ENCODE measurements around the gene DIRAS1.

DIRAS1 gene, protein sequence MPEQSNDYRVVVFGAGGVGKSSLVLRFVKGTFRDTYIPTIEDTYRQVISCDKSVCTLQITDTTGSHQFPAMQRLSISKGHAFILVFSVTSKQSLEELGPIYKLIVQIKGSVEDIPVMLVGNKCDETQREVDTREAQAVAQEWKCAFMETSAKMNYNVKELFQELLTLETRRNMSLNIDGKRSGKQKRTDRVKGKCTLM

DNA sequence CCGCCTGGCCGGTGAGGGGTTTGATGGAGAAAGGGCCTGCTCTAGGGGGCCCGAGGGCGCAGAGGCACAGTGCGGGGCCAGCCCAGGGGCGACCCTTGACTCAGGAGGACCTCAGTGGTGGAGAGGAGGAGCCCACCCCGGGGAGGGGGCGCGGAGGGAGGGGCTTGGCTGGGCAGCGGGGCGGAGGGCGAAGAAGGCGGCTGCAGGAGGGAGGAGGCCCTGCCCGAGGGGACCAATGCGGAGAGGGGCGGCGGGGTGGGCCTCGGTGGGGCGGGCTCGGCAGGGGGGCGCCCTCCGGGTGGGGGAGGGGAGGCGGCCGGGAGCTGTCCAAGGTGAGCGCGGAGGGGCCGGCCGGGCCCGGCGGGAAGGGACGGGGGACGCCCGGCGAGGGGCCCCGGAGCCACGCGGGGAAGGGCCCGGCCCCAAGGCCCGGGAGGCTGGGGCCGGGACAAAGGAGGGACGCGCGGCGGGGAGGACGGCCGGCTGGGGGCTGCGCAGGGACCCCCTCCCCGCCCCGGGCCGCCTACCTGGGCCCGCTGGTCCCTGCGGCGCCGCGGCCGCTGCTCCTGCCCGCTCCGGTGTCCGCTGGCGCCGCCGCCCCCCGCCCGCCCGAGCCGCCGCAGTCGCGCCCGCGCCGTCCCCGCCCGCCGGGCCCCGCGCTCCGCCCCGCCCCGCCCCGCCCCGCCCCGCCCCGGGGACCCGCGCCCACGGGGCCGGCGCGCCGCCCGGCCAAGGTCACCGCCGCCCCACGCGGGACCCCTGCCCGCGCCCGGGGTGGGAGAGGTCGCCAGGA, at the start of gene DIRAS1:
TSS of gene DIRAS1 (minus strand) at position 596 of the 793 bp plus-strand sequence. CDS start 3,566 bp downstream, outside the sequence.
- in situ Hi-C loops (cut with HindIII; ENCODE audit: low sequenced_read_pairs): no loop called here

DNA sequence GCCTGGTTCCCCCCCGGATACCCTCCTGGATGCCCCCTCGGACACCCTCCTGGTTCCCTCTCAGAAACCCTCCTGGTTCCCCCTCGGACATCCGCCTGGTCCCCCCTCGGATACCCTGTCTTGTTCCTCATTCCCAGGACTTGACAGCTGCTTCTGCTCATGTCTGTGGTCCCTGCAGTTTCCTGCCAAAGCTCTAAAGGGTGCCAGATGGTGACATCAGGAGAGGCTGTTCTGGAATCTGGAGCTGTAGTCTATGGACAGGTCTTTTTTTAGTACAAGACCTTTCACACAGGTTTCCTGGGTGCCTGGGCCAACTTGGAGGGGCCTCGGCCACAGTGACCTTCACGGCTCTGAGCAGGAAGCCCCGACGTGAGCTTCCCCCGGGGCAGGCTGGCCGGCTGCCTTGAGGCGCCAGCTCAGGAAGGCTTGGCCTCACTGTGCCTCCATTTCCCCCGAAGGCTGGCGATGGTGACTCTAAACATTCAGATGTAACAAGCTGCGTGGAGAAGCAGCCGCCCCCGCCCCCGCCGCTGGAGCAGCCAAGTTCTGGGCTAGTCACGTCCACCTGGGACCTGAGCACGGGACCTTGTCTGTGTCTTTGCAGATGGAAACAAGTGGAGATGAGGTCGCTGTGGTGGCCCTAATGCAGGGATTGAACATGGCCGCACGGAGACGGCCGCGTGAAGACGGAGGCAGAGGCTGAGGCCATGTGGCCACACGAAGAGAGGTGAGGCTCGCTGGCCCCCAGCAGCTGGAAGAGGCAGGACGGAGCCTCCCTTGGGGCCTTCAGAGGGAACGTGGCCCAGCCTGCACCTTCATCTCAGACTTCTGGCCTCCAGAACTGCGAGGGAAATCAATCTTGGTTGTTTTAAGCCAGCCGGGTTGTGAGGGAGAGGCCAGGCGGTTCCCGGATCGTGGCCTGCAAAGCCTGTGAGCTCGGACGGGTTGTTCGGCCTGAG, 49.2 kb upstream of the DIRAS1 start:
- in situ Hi-C loops (cut with HindIII; ENCODE audit: low sequenced_read_pairs): no loop called here

DNA sequence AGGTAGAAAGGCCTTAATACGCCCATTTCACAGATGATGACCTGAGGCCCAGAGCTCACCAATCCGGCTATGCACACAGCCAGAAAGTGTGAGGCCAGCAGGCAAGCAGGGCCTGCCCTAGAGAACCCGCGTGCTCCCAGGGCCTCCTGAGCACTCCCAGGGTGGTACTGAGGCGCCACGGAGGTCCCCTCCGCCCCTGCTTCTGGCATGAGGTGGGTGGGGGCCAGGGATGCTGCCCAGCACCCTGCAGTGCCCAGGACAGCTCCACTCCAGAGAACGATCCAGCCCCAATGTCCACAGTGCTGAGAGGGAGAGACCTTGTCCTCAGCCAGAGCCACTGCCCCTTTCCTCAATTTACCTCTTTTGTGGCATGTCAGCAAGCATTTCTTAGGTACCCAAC, 48.0 kb upstream of the DIRAS1 start:
- in situ Hi-C loops (cut with HindIII; ENCODE audit: low sequenced_read_pairs): no loop called here

DNA sequence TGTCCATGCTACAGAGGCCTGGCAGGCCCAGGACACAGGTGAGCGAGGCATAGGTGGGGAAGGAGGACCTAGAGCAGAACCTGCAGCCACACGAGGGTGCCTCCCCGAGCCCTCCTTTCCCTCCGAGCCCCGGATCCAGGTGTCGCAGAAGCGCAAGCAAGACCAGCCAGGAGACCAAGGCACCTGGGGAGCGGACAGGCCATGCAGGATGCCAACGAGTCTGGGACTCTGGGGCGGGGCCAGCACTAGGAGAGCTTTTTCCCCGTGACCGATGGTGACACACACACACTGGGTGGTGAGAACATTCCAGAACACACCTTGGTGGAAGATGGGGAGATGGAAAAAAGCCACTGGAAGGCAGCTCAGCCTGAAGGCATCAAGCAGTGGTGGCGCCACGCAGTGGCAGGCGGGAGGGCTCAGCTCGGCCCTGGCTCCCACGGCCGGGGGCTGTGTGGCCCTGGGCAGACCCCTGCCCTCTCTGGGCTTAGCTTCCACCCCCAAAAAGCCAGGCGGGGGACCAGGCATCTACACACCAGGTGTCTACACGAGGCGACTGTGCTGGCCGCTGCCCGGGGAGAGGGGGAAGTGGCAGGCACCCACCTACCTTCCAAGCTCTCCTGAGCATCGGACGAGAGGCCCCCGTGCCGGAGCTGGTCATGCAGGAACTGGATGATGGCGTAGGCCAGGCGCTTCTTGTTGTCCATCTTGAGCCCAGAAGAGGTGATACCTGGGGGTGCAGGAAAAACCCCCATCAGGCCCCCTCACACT, 47.4 kb upstream of the DIRAS1 start:
- in situ Hi-C loops (cut with HindIII; ENCODE audit: low sequenced_read_pairs): no loop called here

DNA sequence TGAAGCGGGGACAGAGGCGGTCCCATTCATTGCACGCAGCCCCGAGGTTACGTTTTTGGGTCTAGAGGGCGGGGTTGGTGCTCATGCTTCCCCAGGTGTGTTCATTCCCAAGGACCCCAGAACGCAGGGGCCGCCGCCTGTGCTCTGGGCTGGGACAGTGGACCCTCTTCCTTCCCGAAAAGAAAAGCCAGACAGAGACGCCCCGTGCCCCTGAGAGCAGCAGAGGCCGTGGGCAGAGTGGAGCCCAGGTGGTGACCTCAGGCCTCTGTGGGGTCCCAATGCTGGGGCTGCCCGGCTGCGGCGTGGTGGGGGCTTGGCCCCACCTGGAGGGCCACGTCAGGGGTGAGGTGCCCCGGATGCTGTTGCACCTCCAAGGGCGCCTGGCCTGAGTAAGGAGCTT, 46.5 kb upstream of the DIRAS1 start:
- in situ Hi-C loops (cut with HindIII; ENCODE audit: low sequenced_read_pairs): no loop called here

DNA sequence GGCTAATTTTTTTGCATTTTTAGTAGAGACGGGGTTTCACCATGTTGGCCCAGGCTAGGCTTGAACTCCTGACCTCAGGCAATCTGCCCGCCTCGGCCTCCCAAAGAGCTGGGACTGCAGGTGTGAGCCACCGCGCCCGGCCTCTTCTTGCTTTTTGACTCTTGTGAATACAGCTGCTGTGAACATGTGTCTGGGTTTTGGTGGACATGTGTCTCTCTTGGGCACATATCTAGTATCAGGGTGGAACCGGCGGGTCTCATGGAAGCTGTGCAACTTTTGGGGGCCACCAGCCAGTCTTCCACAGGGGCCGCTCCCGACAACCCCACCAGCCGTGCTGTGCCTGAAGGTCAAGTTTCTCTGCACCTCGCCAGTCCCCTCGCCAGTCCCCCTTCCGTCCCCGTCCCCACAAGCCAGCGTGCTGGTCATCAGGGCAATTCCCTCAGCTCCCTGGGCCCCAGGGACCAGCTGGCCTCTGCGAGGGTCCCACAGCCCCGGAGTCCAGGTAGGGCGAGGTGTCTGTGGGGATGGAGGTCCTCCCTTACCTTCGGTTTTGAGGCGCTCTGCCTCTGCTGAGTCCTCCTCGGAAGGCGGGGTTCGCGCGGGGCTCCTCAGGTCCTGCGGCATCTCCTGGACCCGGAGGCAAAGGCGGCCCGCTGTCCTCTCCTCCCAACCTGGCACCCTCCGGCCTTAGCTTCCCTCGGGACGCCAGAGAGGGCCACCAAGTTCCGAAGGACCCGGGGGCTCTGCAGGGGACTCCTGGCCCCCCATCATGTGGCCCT, 45.6 kb upstream of the DIRAS1 start:
- in situ Hi-C loops (cut with HindIII; ENCODE audit: low sequenced_read_pairs): no loop called here

DNA sequence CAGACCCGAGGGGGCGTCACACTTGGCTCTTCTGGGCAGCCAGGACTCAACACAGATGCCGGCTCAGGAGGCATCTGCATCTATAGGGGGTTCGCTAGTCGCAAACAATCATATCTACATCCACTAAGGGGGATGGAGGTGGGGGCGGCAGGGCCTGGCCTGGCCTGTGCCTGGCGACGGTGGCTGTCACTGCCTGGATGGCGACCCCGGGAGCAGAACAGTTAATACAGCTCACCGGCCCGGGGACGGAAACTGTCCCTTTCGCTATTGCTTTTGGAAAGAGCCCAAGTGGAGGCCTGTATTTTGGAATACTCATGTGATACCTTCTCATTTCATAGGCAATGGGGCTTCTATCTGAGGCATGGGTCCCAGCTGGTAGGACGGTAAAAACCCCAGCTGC, 44.2 kb upstream of the DIRAS1 start:
- in situ Hi-C loops (cut with HindIII; ENCODE audit: low sequenced_read_pairs): no loop called here

DNA sequence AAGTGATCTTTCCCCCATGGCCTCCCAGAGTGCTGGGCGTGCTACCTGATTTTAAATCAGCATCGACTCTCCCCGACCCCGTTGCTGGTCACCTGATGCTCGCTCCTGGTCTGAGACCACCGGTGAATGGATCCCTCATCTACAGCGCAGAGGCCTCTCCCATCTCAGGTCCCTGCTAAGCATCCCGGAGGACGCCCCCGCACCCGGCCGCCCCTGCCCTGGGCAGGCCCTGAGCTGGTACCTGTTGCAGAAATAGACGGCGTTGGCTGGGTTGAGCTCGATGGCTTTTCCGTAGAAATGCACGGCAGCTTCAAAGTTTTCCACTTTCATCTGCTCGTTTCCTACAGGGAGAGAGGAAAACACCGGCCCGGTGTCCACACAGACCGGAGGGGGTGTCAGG, 43.8 kb upstream of the DIRAS1 start:
- in situ Hi-C loops (cut with HindIII; ENCODE audit: low sequenced_read_pairs): no loop called here

DNA sequence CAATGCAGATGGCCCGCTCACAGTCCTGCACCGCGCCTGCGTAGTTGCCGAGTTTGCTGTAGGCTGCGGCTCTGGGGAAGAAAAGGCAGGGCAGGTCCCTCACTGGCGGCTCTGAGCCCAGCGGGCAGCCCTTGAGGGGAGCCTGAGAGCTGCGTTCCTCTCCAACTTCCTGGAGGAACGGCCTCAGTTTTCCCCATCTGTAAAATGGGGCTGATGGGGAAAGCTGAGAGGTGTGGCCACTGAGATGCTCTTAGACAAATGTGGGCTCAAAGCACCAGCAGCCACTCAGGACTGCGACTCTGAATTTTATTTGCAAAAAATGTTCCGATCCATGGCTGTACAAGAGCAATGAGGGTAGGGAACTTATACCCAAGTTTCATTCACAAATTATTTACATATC, 42.5 kb upstream of the DIRAS1 start:
- in situ Hi-C loops (cut with HindIII; ENCODE audit: low sequenced_read_pairs): no loop called here

DNA sequence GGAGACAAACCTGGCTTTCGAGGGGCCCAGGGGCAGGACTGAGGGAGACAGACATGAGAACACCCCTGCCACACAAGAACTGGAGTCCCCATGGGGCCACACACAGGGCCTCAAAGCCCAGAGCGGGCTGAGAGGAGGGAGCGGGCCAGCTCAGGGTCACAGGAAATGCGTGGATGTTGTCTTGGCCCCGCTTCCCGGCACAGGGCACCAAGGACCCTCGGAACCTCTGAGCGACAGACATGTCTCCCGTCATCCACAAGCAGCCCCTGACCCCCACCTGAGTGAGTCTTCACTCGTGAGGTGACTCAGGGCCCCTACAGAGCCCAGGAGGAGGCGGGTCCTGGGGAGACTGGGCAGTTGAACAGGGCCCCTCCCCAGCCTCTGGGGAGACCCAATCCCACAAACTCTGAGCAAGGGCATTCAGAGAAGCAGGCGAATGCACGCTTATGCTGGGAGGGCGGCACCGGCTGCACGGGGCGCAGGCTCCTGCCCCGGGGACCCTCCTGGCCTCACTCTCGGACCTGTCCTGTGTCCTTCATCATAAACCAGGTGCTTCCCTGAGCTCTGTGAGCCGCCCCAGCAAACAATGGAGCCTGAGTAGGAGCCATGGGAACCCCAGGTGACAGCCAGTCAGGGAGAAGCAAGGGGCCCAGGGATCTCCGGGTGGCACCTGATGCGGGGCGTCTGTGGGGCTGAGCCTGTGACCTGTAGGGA, 41.8 kb upstream of the DIRAS1 start:
- in situ Hi-C loops (cut with HindIII; ENCODE audit: low sequenced_read_pairs): no loop called here

DNA sequence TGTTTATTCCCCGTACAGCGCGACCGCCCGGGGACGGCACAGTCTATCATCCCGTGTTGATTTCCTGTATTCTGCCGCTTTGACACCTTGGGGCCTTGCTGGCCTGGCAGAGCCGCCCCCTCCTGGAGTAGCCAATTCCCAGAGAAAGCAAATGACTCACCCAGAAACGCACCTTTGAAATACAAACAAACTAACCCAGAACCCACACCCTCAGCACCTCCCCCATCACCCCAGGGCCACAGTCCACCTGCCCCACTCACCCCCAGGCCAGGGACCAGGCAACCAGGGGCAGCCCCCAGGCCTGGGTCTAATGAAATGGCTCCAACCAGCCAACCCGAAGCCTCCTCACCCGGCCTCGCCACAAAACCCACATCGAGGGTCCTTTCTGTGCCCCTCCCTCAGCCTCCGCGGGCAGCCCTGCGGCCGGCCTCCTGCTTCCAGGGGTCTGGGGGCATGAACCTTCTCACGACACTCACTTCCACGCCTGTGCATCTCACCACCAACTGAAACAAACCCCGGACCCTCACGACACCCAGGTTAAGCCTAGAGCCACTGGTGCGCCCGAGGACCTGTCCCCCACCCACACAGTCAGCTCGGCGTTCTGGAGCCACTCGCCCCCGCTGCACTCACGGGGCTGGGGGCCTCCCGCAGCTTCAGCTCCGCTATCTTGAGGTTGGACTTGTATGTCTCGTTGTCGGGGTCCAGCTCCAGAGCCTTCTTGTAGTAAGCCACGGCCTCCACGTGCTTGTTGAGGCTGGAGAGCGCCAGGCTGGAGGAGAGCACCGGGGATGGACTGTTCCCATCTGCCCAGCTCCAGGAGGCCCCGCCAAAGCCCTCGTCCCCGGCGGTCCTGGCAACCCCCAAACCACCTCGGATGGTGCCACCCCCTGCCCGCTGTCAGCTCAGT, 41.0 kb upstream of the DIRAS1 start:
- in situ Hi-C loops (cut with HindIII; ENCODE audit: low sequenced_read_pairs): no loop called here

DNA sequence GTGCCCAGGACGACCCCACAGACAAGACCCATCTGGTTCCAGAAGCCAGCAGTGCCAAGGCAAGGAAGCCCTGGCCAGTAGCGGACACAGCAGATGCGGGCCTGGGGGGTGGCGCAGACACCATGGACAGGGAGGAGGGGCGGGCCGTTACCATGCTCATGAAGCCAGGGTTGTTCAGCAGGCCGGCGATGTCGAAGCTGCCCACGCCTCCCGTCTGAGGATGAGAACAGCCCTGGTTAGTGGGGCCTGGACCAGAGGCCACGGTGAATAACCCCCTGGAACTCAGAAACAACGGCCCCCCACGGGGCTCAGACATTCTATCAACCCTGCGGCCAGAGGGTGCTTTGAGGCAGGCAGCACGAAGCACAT, 40.1 kb upstream of the DIRAS1 start:
- in situ Hi-C loops (cut with HindIII; ENCODE audit: low sequenced_read_pairs): no loop called here

DNA sequence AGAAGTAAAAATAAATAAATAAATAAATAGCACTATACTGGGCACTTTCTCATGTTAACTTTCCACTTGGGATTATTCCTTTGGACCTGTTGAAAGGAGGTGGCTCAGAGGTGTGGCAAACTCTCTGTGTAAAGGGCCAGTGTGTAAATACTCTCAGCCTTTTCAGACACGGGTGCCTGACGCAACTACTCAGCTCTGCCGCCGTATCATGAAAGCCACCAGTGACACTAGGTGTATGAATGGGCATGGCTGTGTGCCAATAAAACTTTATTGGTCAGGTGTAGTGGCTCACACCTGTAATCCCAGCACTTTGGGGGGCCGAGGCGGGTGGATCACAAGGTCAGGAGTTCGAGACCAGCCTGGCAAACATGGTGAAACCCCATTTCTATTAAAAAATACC, 38.8 kb upstream of the DIRAS1 start:
- in situ Hi-C loops (cut with HindIII; ENCODE audit: low sequenced_read_pairs): loop anchor here (10.0 kb wide), 1 partner anchor 125 kb away; no protein-coding TSS in a partner anchor

DNA sequence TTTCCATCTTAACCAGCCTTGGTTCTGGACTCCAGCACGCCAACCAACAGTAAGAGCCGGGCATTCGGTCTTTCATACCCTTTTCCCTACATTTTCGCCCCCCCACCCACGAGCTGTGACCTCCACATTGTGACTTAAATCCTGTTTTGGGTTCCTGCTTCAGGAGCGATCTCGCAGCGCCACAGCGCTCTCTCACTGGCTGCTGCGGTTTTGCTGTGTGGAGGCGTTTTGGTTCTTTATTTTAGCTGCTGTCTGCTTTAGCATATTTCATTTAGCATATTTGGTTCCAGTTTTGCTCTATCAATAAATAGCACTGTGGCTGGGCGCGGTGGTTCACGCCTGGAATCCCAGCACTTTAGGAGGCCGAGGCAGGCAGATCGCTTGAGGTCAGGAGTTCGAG, 38.2 kb upstream of the DIRAS1 start:
- in situ Hi-C loops (cut with HindIII; ENCODE audit: low sequenced_read_pairs): loop anchor here (10.0 kb wide), 1 partner anchor 125 kb away; no protein-coding TSS in a partner anchor

DNA sequence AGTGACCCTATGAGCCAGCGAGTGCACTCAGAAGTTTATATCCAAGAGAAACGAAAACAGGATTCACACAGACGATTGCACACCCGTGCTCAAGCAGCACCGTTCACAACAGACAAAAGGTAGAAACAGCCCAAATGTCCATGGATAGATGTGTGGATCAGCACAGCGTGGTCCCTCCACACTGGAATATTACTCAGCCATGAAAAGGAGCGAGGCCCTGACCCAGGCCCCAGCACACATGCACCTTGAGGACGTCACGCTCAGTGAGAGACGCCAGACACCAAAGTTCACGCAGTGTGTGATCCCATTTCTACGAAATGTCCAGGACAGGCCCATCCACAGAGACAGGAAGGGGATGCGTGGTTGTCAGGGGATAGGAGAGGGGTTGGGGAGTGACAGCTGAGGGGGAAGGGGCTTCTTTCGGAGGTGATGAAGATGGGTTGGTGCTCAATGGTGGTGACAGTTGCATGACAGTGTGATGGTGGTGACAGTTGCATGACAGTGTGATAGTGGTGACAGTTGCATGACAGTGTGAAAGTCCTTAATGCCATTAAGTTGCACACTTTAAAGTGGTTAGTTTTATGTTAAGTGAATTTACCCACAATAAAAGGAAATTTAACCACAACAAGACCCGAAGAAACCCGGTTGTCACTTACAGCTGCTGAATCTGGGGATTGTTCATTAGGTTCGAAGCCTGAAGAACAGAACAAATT, 37.6 kb upstream of the DIRAS1 start:
- in situ Hi-C loops (cut with HindIII; ENCODE audit: low sequenced_read_pairs): loop anchor here (10.0 kb wide), 1 partner anchor 124 kb away; no protein-coding TSS in a partner anchor

DNA sequence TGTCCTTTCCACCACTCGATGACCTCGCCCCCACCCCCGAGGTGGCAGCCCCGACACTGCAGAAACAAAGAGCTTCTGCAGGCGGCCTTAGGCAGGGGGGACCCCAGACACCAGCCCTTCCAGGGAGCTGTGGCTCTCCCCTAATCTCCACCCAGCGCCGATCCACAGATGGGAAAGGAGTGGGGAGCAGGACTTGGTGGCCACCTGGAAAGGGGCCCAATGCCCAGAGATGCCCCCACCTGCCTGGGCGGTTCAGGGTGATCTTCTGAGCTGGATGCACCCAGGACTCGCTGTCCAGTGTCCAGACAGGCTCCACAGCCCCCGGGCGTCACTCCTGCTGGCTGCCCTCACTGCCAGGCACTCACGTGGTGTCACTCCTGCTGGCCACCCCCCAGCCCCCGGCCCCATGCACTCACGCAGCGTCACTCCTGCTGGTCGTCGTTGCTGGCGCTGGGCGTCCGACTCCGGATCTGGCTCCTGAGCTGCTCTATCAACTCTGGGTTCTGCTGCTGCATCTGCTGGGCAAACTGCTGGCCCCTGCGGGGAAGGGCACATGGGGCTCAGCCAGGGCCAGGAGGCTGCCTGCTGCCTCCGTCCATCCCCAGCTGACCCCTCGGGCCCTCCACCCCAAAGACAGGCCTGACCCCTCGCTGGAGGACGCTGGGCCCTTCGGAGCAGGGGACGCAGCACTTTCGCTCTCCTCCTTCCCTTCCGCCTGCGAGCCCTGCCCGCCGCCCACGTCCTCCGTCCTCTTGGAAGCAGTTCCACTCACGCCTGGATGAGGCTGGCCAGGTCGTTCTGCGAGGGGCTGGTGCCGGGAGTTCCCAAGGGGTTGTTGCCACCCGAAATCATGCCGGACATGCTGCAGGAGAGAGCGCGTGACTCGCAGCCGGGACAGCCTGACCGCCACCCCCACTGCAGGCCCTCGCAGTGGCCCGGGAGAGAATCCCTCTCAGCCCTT, 36.0 kb upstream of the DIRAS1 start:
- in situ Hi-C loops (cut with HindIII; ENCODE audit: low sequenced_read_pairs): loop anchor here (10.0 kb wide), 1 partner anchor 122 kb away; no protein-coding TSS in a partner anchor

Data from endothelial cell of hepatic sinusoid (primary cell).